Measurements from ENCODE around the gene SCARB2.

DNA sequence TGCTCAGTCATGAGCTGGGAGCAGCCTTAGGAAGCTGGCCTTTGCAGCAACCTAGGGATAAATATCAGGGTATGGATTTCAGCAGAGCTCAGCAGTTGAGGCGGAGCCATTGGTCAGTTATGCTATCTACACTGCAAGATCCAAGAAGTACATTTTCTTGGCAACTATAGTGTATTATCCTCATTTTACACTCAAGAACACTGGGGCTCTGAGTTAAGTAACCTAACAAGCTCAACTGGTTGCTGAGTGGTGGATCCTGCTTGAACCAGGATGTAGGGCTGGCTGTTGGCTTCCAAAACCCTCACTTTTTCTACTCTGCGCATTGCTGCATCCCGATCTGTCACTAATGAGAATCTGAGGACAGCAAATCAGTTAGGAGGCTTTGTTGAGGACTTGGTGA is 1.5 kb upstream of the SCARB2 start:
- TF ChIP-seq, protein P1, sequence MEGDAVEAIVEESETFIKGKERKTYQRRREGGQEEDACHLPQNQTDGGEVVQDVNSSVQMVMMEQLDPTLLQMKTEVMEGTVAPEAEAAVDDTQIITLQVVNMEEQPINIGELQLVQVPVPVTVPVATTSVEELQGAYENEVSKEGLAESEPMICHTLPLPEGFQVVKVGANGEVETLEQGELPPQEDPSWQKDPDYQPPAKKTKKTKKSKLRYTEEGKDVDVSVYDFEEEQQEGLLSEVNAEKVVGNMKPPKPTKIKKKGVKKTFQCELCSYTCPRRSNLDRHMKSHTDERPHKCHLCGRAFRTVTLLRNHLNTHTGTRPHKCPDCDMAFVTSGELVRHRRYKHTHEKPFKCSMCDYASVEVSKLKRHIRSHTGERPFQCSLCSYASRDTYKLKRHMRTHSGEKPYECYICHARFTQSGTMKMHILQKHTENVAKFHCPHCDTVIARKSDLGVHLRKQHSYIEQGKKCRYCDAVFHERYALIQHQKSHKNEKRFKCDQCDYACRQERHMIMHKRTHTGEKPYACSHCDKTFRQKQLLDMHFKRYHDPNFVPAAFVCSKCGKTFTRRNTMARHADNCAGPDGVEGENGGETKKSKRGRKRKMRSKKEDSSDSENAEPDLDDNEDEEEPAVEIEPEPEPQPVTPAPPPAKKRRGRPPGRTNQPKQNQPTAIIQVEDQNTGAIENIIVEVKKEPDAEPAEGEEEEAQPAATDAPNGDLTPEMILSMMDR (IDR thresholded peaks at IDR 0.05; ENCODE audit: low read depth, low read length, missing input control) = no peak
- no peak for TF ChIP-seq FOXA1 (IDR thresholded peaks at IDR 0.05)
- TF ChIP-seq RAD21 (IDR thresholded peaks at IDR 0.05) = no peak
- TF ChIP-seq TAF1 (conservative IDR thresholded peaks at IDR 0.05) = no peak
- TF ChIP-seq SP1 (IDR thresholded peaks at IDR 0.05) = no peak
- no peak for TF ChIP-seq JUND (IDR thresholded peaks at IDR 0.05)
- TF ChIP-seq, protein P2, sequence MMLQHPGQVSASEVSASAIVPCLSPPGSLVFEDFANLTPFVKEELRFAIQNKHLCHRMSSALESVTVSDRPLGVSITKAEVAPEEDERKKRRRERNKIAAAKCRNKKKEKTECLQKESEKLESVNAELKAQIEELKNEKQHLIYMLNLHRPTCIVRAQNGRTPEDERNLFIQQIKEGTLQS (IDR thresholded peaks at IDR 0.05) = no peak
- TF ChIP-seq GABPA (IDR thresholded peaks at IDR 0.05 in 1 of 2, conservative IDR thresholded peaks at IDR 0.05 in 1 of 2) = no peak
- TF ChIP-seq RXRA (IDR thresholded peaks at IDR 0.05) = no peak
- TF ChIP-seq, protein P3, sequence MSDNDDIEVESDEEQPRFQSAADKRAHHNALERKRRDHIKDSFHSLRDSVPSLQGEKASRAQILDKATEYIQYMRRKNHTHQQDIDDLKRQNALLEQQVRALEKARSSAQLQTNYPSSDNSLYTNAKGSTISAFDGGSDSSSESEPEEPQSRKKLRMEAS (IDR thresholded peaks at IDR 0.05) = no peak
- TF ChIP-seq, protein P4, sequence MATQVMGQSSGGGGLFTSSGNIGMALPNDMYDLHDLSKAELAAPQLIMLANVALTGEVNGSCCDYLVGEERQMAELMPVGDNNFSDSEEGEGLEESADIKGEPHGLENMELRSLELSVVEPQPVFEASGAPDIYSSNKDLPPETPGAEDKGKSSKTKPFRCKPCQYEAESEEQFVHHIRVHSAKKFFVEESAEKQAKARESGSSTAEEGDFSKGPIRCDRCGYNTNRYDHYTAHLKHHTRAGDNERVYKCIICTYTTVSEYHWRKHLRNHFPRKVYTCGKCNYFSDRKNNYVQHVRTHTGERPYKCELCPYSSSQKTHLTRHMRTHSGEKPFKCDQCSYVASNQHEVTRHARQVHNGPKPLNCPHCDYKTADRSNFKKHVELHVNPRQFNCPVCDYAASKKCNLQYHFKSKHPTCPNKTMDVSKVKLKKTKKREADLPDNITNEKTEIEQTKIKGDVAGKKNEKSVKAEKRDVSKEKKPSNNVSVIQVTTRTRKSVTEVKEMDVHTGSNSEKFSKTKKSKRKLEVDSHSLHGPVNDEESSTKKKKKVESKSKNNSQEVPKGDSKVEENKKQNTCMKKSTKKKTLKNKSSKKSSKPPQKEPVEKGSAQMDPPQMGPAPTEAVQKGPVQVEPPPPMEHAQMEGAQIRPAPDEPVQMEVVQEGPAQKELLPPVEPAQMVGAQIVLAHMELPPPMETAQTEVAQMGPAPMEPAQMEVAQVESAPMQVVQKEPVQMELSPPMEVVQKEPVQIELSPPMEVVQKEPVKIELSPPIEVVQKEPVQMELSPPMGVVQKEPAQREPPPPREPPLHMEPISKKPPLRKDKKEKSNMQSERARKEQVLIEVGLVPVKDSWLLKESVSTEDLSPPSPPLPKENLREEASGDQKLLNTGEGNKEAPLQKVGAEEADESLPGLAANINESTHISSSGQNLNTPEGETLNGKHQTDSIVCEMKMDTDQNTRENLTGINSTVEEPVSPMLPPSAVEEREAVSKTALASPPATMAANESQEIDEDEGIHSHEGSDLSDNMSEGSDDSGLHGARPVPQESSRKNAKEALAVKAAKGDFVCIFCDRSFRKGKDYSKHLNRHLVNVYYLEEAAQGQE (IDR thresholded peaks at IDR 0.05) = no peak
- TF ChIP-seq HNF4G (IDR thresholded peaks at IDR 0.05) = no peak
- TF ChIP-seq, protein P5, sequence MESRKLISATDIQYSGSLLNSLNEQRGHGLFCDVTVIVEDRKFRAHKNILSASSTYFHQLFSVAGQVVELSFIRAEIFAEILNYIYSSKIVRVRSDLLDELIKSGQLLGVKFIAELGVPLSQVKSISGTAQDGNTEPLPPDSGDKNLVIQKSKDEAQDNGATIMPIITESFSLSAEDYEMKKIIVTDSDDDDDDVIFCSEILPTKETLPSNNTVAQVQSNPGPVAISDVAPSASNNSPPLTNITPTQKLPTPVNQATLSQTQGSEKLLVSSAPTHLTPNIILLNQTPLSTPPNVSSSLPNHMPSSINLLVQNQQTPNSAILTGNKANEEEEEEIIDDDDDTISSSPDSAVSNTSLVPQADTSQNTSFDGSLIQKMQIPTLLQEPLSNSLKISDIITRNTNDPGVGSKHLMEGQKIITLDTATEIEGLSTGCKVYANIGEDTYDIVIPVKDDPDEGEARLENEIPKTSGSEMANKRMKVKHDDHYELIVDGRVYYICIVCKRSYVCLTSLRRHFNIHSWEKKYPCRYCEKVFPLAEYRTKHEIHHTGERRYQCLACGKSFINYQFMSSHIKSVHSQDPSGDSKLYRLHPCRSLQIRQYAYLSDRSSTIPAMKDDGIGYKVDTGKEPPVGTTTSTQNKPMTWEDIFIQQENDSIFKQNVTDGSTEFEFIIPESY (IDR thresholded peaks at IDR 0.05) = no peak
- no peak for TF ChIP-seq EGR1 (IDR thresholded peaks at IDR 0.05; ENCODE audit: low read depth in 2 of 2)

Measured in liver (tissue), 3 donors.